GM12875 (cell line): ENCODE data around the gene JARID2.

Experiments
- H3K4me3 ChIP-seq: one replicate; pipeline ENCODE4 v1.5.1; 2011; ENCODE audit warnings: low read depth, low read length, control low read depth
- CTCF ChIP-seq: IDR thresholded peaks from 2 replicates; pipeline ENCODE4 v1.5.1; 2011; ENCODE audit warnings: low read depth, mild to moderate bottlenecking, control low read depth, inconsistent platforms, low read length, moderate library complexity, borderline replicate concordance; ENCODE audit not compliant: insufficient read depth

JARID2 gene

GRCh38 chr6:15297895-15298590 is 52.2 kb downstream of the JARID2 start:
- TF ChIP-seq CTCF: no peak
- no peak overlapping the region for H3K4me3 ChIP-seq

- H3K4me3 ChIP-seq: no peak overlapping the region
- no peak for TF ChIP-seq CTCF
These were observed 53.7 kb downstream of the JARID2 start for GRCh38 chr6:15299430-15300131.

GRCh38 chr6:15301179-15302006 is 55.5 kb downstream of the JARID2 start:
- H3K4me3 ChIP-seq: no peak overlapping the region
- TF ChIP-seq CTCF: no peak

GRCh38 chr6:15303162-15303919 is 57.5 kb downstream of the JARID2 start:
- TF ChIP-seq CTCF: no peak
- H3K4me3 ChIP-seq: no peak overlapping the region

GRCh38 chr6:15303920-15304291 is 58.0 kb downstream of the JARID2 start:
- no peak overlapping the region for H3K4me3 ChIP-seq
- no peak for TF ChIP-seq CTCF

GRCh38 chr6:15304337-15305042 is 58.6 kb downstream of the JARID2 start:
- no peak overlapping the region for H3K4me3 ChIP-seq
- TF ChIP-seq CTCF: no peak
